GM12891 (cell line): Measurements from ENCODE around the gene GSC2.

Experiments
- PAX5 ChIP-seq: IDR thresholded peaks from 2 replicates; pipeline ENCODE4 v1.6.1; 2011; ENCODE audit warnings: low read length, moderate library complexity, mild to moderate bottlenecking; ENCODE audit not compliant: insufficient read depth, severe bottlenecking
- POLR2A ChIP-seq: IDR thresholded peaks from 2 replicates; pipeline ENCODE4 v1.6.1; 2011; ENCODE audit warnings: low read depth, low read length, control low read depth
- POLR2AphosphoS5 ChIP-seq: IDR thresholded peaks from 2 replicates; pipeline ENCODE4 v1.6.1; 2011; ENCODE audit warnings: low read depth, low read length, control low read depth
- POU2F2 ChIP-seq: IDR thresholded peaks from 2 replicates; pipeline ENCODE4 v1.6.1; 2011; ENCODE audit warnings: low read depth, mild to moderate bottlenecking, control low read depth, low read length, moderate library complexity
- SPI1 ChIP-seq: IDR thresholded peaks from 2 replicates; pipeline ENCODE4 v1.6.1; 2011; ENCODE audit warnings: low read depth, low read length, control low read depth
- TAF1 ChIP-seq: IDR thresholded peaks from 2 replicates; pipeline ENCODE4 v1.6.1; 2011; ENCODE audit warnings: low read depth, low read length, control low read depth

- TF ChIP-seq TAF1 = no peak
- TF ChIP-seq SPI1 = no peak
- no peak for TF ChIP-seq POLR2A
- 0 out of 2 replicates have a peak, but pooled peaks have one; percentile 16 for TF ChIP-seq POLR2AphosphoS5
- no peak for TF ChIP-seq PAX5
- no peak for TF ChIP-seq POU2F2
Measured at GRCh38 chr22:19176732-19177131, 26.6 kb upstream of the GSC2 start.
